Stomach (tissue), 4 donors: ENCODE data around the gene PHF2.

Experiments used
- POLR2A ChIP-seq, 4 donors: fragments of 450-650 bp; IDR thresholded peaks; one replicate each; pipeline ENCODE4 v1.6.1; 2016; ENCODE audit warnings: antibody characterized with exemption in 4 of 4, control low read depth in 2 of 4, mild to moderate bottlenecking in 1 of 4, moderate library complexity in 1 of 4
- TF ChIP-seq, protein P1 (sequence below), 7 experiments: fragments of 450-650 bp in 4 of 7; fragments of 200-600 bp in 3 of 7; sonication (generic) in 3 of 7; IDR thresholded peaks; one replicate each; pipeline ENCODE4 v1.5.1; 2016 to 2019; ENCODE audit warnings: antibody characterized with exemption in 7 of 7, control low read depth in 2 of 7, mild to moderate bottlenecking in 1 of 7

DNA sequence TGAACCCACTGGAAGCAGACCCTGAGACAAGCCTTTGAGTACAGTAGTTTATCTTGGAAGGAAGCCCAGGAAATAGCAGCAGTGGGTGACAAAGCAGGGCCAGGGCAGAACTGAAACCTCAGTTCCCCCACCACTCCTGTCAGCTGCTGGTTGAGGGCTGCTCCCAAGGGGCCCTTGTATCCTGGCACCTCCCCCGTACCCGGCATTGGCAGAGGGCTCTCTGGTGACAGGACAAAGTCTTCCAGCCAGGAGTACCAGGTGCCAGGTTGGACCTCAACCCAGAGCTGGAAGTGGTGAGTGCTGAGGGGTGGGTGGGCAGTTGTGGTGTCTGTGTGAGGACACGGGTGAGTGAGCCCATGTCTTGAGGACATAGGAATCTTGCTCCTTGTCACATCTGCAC, 123.3 kb downstream of the PHF2 start:
- TF ChIP-seq, protein P1, sequence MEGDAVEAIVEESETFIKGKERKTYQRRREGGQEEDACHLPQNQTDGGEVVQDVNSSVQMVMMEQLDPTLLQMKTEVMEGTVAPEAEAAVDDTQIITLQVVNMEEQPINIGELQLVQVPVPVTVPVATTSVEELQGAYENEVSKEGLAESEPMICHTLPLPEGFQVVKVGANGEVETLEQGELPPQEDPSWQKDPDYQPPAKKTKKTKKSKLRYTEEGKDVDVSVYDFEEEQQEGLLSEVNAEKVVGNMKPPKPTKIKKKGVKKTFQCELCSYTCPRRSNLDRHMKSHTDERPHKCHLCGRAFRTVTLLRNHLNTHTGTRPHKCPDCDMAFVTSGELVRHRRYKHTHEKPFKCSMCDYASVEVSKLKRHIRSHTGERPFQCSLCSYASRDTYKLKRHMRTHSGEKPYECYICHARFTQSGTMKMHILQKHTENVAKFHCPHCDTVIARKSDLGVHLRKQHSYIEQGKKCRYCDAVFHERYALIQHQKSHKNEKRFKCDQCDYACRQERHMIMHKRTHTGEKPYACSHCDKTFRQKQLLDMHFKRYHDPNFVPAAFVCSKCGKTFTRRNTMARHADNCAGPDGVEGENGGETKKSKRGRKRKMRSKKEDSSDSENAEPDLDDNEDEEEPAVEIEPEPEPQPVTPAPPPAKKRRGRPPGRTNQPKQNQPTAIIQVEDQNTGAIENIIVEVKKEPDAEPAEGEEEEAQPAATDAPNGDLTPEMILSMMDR (IDR thresholded peaks at IDR 0.05), result no peak
- no peak for TF ChIP-seq POLR2A (IDR thresholded peaks at IDR 0.05)
